Coronary artery (tissue), 2 donors: ENCODE data around the gene CNRIP1.

Experiments used
- DNase-seq: peaks from one replicate; pipeline ENCODE4 v3.0.0-alpha.2; 2017; ENCODE audit warnings: low spot score
- H3K27ac ChIP-seq, 2 donors: fragments of 200-600 bp; sonication (generic); one replicate each; pipeline ENCODE4 v1.5.1; 2016 to 2019
- H3K4me3 ChIP-seq: fragments of 200-600 bp; sonication (generic); 2 replicates; pipeline ENCODE4 v1.5.1; 2016; ENCODE audit warnings: mild to moderate bottlenecking, moderate library complexity
- CTCF ChIP-seq: fragments of 200-600 bp; sonication (generic); IDR thresholded peaks from one replicate; pipeline ENCODE4 v1.5.1; 2019; ENCODE audit warnings: antibody characterized with exemption

The CNRIP1 gene

GRCh38 chr2:68363721-68364120, 44.0 kb upstream of the CNRIP1 start:
- Histone ChIP-seq H3K4me3 (no peak overlapping the region), H3K27ac (no peak overlapping the region)
- no peak for DNase-seq
- TF ChIP-seq CTCF: no peak

- Histone ChIP-seq H3K4me3 (no peak overlapping the region), H3K27ac (no peak overlapping the region)
- no peak for TF ChIP-seq CTCF
- no peak for DNase-seq
Observed at GRCh38 chr2:68362749-68363148, 43.0 kb upstream of the CNRIP1 start.

GRCh38 chr2:68362069-68362468, 42.3 kb upstream of the CNRIP1 start:
- peak; percentile 81 for DNase-seq
- H3K27ac ChIP-seq: no peak overlapping the region
- TF ChIP-seq CTCF: peak; percentile 54
- H3K4me3 ChIP-seq: peak overlapping the region; percentile 40

- DNase-seq: no peak
- TF ChIP-seq CTCF: no peak
- H3K27ac ChIP-seq: no peak overlapping the region
- no peak overlapping the region for H3K4me3 ChIP-seq
Observed at GRCh38 chr2:68359889-68360288, 40.1 kb upstream of the CNRIP1 start.

- no peak for DNase-seq
- H3K27ac ChIP-seq: no peak overlapping the region
- TF ChIP-seq CTCF: no peak
Observed at GRCh38 chr2:68357605-68358337, 38.0 kb upstream of the CNRIP1 start.

GRCh38 chr2:68356599-68357239, 37.0 kb upstream of the CNRIP1 start:
- DNase-seq: no peak
- no peak for TF ChIP-seq CTCF
- H3K27ac ChIP-seq: no peak overlapping the region
- H3K4me3 ChIP-seq: no peak overlapping the region

More at GRCh38 chr2:68357605-68358337, 38.0 kb upstream of the CNRIP1 start:
- H3K4me3 ChIP-seq: no peak overlapping the region
